ENCODE data around the gene ROS1. TPM values are rescaled to one million over a fixed set of nuclear protein-coding genes. Genes with fewer than 3 reads are reported as not detected.
A peak's percentile ranks its signal among the peaks of the same experiment; 100 is the strongest.

The ROS1 gene
- total RNA-seq, 1 donor from 2014 or later, result under 0.01 TPM

GRCh38 chr6:117272032-117272866 lies 153.5 kb downstream of the ROS1 start:
- Histone ChIP-seq H3K4me1 (ENCODE audit: control insufficient read depth in 3 of 3, insufficient read depth in 3 of 3, low read length in 3 of 3) (peaks cover 31 to 53% (median 40%) of the 10 kb centered on the region in 3 donors), H3K36me3 (ENCODE audit: control insufficient read depth in 3 of 3, insufficient read depth in 3 of 3, low read length in 3 of 3) (peaks cover 0 to 2% (median 0%) of the 10 kb centered on the region in 3 donors), H3K27me3 (ENCODE audit: control insufficient read depth in 3 of 3, insufficient read depth in 3 of 3, low read length in 3 of 3) (peaks cover 0 to 22% (median 0%) of the 10 kb centered on the region in 3 donors), H3K9ac (ENCODE audit: low read depth in 1 of 3, low read length in 3 of 3) (peak overlapping the region in 2 of 3 donors; percentile 36 to 63), H3K4me3 (ENCODE audit: low read length in 3 of 3) (peak overlapping the region; percentile 34 to 49 (median 45)), H3K9me3 (ENCODE audit: control insufficient read depth in 3 of 3, low read length in 3 of 3) (no peaks in the 10 kb centered on the region), H3K27ac (ENCODE audit: low read depth, low read length) (peak overlapping the region; percentile 59)

- Histone ChIP-seq H3K36me3 (ENCODE audit: control insufficient read depth in 3 of 3, insufficient read depth in 3 of 3, low read length in 3 of 3) (peaks cover 0 to 2% (median 2%) of the 10 kb centered on the region in 3 donors), H3K27me3 (ENCODE audit: control insufficient read depth in 3 of 3, insufficient read depth in 3 of 3, low read length in 3 of 3) (peaks cover 0 to 33% (median 4%) of the 10 kb centered on the region in 3 donors), H3K4me3 (ENCODE audit: low read length in 3 of 3) (peak overlapping the region; percentile 54 to 93 (median 63)), H3K9ac (ENCODE audit: low read depth in 1 of 3, low read length in 3 of 3) (peak overlapping the region; percentile 70 to 80 (median 70)), H3K27ac (ENCODE audit: low read depth, low read length) (peak overlapping the region; percentile 94), H3K4me1 (ENCODE audit: control insufficient read depth in 3 of 3, insufficient read depth in 3 of 3, low read length in 3 of 3) (peaks cover 28 to 54% (median 40%) of the 10 kb centered on the region in 3 donors), H3K9me3 (ENCODE audit: control insufficient read depth in 3 of 3, low read length in 3 of 3) (no peaks in the 10 kb centered on the region)
Observed at GRCh38 chr6:117270843-117271507, 154.8 kb downstream of the ROS1 start.

GRCh38 chr6:117270055-117270842 lies 155.5 kb downstream of the ROS1 start:
- Histone ChIP-seq H3K36me3 (ENCODE audit: control insufficient read depth in 3 of 3, insufficient read depth in 3 of 3, low read length in 3 of 3) (peaks cover 0 to 2% (median 2%) of the 10 kb centered on the region in 3 donors), H3K9me3 (ENCODE audit: control insufficient read depth in 3 of 3, low read length in 3 of 3) (no peaks in the 10 kb centered on the region), H3K4me3 (ENCODE audit: low read length in 3 of 3) (peak overlapping the region; percentile 48 to 93 (median 59)), H3K9ac (ENCODE audit: low read depth in 1 of 3, low read length in 3 of 3) (peak overlapping the region; percentile 74 to 96 (median 80)), H3K27ac (ENCODE audit: low read depth, low read length) (peak overlapping the region; percentile 94), H3K4me1 (ENCODE audit: control insufficient read depth in 3 of 3, insufficient read depth in 3 of 3, low read length in 3 of 3) (peaks cover 27 to 54% (median 35%) of the 10 kb centered on the region in 3 donors), H3K27me3 (ENCODE audit: control insufficient read depth in 3 of 3, insufficient read depth in 3 of 3, low read length in 3 of 3) (peaks cover 2 to 36% (median 7%) of the 10 kb centered on the region in 3 donors)

GRCh38 chr6:117269638-117270054 lies 156.1 kb downstream of the ROS1 start:
- H3K4me3 ChIP-seq (ENCODE audit: low read length in 3 of 3), result peak overlapping the region; percentile 48 to 93 (median 59)

GRCh38 chr6:117268924-117269323 lies 156.8 kb downstream of the ROS1 start:
- Histone ChIP-seq H3K9ac (ENCODE audit: low read depth in 1 of 3, low read length in 3 of 3) (peak overlapping the region; percentile 74 to 96 (median 95)), H3K4me3 (ENCODE audit: low read length in 3 of 3) (peak overlapping the region in 2 of 3 donors; percentile 22 to 93), H3K36me3 (ENCODE audit: control insufficient read depth in 3 of 3, insufficient read depth in 3 of 3, low read length in 3 of 3) (peaks cover 0 to 2% (median 2%) of the 10 kb centered on the region in 3 donors), H3K9me3 (ENCODE audit: control insufficient read depth in 3 of 3, low read length in 3 of 3) (no peaks in the 10 kb centered on the region), H3K4me1 (ENCODE audit: control insufficient read depth in 3 of 3, insufficient read depth in 3 of 3, low read length in 3 of 3) (peaks cover 23 to 49% (median 29%) of the 10 kb centered on the region in 3 donors), H3K27me3 (ENCODE audit: control insufficient read depth in 3 of 3, insufficient read depth in 3 of 3, low read length in 3 of 3) (peaks cover 6 to 40% (median 15%) of the 10 kb centered on the region in 3 donors), H3K27ac (ENCODE audit: low read depth, low read length) (peak overlapping the region; percentile 94)

More at GRCh38 chr6:117269638-117270054, 156.1 kb downstream of the ROS1 start:
- H3K36me3 ChIP-seq (ENCODE audit: control insufficient read depth in 3 of 3, insufficient read depth in 3 of 3, low read length in 3 of 3), result peaks cover 0 to 2% (median 2%) of the 10 kb centered on the region in 3 donors
- H3K9ac ChIP-seq (ENCODE audit: low read depth in 1 of 3, low read length in 3 of 3), result peak overlapping the region; percentile 74 to 96 (median 80)
- H3K9me3 ChIP-seq (ENCODE audit: control insufficient read depth in 3 of 3, low read length in 3 of 3), result no peaks in the 10 kb centered on the region
- peak overlapping the region; percentile 94 for H3K27ac ChIP-seq (ENCODE audit: low read depth, low read length)
- H3K4me1 ChIP-seq (ENCODE audit: control insufficient read depth in 3 of 3, insufficient read depth in 3 of 3, low read length in 3 of 3), result peaks cover 29 to 54% (median 29%) of the 10 kb centered on the region in 3 donors
- peaks cover 3 to 38% (median 10%) of the 10 kb centered on the region in 3 donors for H3K27me3 ChIP-seq (ENCODE audit: control insufficient read depth in 3 of 3, insufficient read depth in 3 of 3, low read length in 3 of 3)

GRCh38 chr6:117267766-117268534 lies 157.8 kb downstream of the ROS1 start:
- peak overlapping the region; percentile 94 for H3K27ac ChIP-seq (ENCODE audit: low read depth, low read length)
- peak overlapping the region; percentile 82 to 96 (median 95) for H3K9ac ChIP-seq (ENCODE audit: low read depth in 1 of 3, low read length in 3 of 3)
- peaks cover 16 to 46% (median 29%) of the 10 kb centered on the region in 3 donors for H3K4me1 ChIP-seq (ENCODE audit: control insufficient read depth in 3 of 3, insufficient read depth in 3 of 3, low read length in 3 of 3)
- H3K9me3 ChIP-seq (ENCODE audit: control insufficient read depth in 3 of 3, low read length in 3 of 3), result no peaks in the 10 kb centered on the region
- peaks cover 0 to 2% (median 2%) of the 10 kb centered on the region in 3 donors for H3K36me3 ChIP-seq (ENCODE audit: control insufficient read depth in 3 of 3, insufficient read depth in 3 of 3, low read length in 3 of 3)
- H3K4me3 ChIP-seq (ENCODE audit: low read length in 3 of 3), result peak overlapping the region; percentile 90 to 93 (median 92)
- peaks cover 6 to 45% (median 15%) of the 10 kb centered on the region in 3 donors for H3K27me3 ChIP-seq (ENCODE audit: control insufficient read depth in 3 of 3, insufficient read depth in 3 of 3, low read length in 3 of 3)

GRCh38 chr6:117267054-117267347 lies 158.7 kb downstream of the ROS1 start:
- peak overlapping the region; percentile 94 for H3K27ac ChIP-seq (ENCODE audit: low read depth, low read length)
- H3K27me3 ChIP-seq (ENCODE audit: control insufficient read depth in 3 of 3, insufficient read depth in 3 of 3, low read length in 3 of 3), result peaks cover 6 to 45% (median 15%) of the 10 kb centered on the region in 3 donors
- H3K4me3 ChIP-seq (ENCODE audit: low read length in 3 of 3), result peak overlapping the region; percentile 90 to 93 (median 92)
- H3K4me1 ChIP-seq (ENCODE audit: control insufficient read depth in 3 of 3, insufficient read depth in 3 of 3, low read length in 3 of 3), result peaks cover 6 to 44% (median 22%) of the 10 kb centered on the region in 3 donors
- no peaks in the 10 kb centered on the region for H3K9me3 ChIP-seq (ENCODE audit: control insufficient read depth in 3 of 3, low read length in 3 of 3)
- H3K9ac ChIP-seq (ENCODE audit: low read depth in 1 of 3, low read length in 3 of 3), result peak overlapping the region; percentile 94 to 96 (median 95)
- H3K36me3 ChIP-seq (ENCODE audit: control insufficient read depth in 3 of 3, insufficient read depth in 3 of 3, low read length in 3 of 3), result peaks cover 0 to 2% (median 2%) of the 10 kb centered on the region in 3 donors

GRCh38 chr6:117266257-117267053 lies 159.3 kb downstream of the ROS1 start:
- Histone ChIP-seq H3K4me1 (ENCODE audit: control insufficient read depth in 3 of 3, insufficient read depth in 3 of 3, low read length in 3 of 3) (peaks cover 6 to 43% (median 22%) of the 10 kb centered on the region in 3 donors), H3K4me3 (ENCODE audit: low read length in 3 of 3) (peak overlapping the region; percentile 90 to 93 (median 92)), H3K36me3 (ENCODE audit: control insufficient read depth in 3 of 3, insufficient read depth in 3 of 3, low read length in 3 of 3) (peaks cover 0 to 2% (median 2%) of the 10 kb centered on the region in 3 donors), H3K9me3 (ENCODE audit: control insufficient read depth in 3 of 3, low read length in 3 of 3) (no peaks in the 10 kb centered on the region), H3K9ac (ENCODE audit: low read depth in 1 of 3, low read length in 3 of 3) (peak overlapping the region; percentile 94 to 96 (median 95)), H3K27ac (ENCODE audit: low read depth, low read length) (peak overlapping the region; percentile 94), H3K27me3 (ENCODE audit: control insufficient read depth in 3 of 3, insufficient read depth in 3 of 3, low read length in 3 of 3) (peaks cover 6 to 45% (median 15%) of the 10 kb centered on the region in 3 donors)

Measured in skeletal muscle tissue (tissue), 4 donors.